ENCODE results near the gene KLHDC1. TPM values are rescaled to one million over a fixed set of nuclear protein-coding genes. Genes with fewer than 3 reads are reported as not detected.
"Not testable (repeated sequence)": the region's sequence is repeated elsewhere in the genome, so short reads cannot be mapped to it uniquely, and the experiment has no call there.

KLHDC1 gene
- total RNA-seq, 2 experiments from 2014 or later, result 0.69 to 1.2 TPM

- POLR2A ChIA-PET, result interaction anchor here (0.5 to 3.0 kb wide), 5 partner anchors 13 to 149 kb away, joined by 3 to 39 read pairs (median 9); partner anchors contain the start of genes DNAAF2, MGAT2, NEMF and RPL36AL
- CTCF ChIA-PET, result interaction anchor here (2.5 to 3.3 kb wide), 2 partner anchors 82 to 135 kb away, joined by 9 to 15 read pairs; partner anchors contain the start of genes DNAAF2 and NEMF
Measured at GRCh38 chr14:49769581-49770211, 76.8 kb downstream of the KLHDC1 start.

GRCh38 chr14:49770212-49770817 lies 77.4 kb downstream of the KLHDC1 start:
- ChIA-PET POLR2A (interaction anchor here (0.8 kb wide), 1 partner anchor 149 kb away, joined by 3 read pairs; no protein-coding TSS in a partner anchor), CTCF (no interaction called here)

GRCh38 chr14:49771691-49772090 lies 78.8 kb downstream of the KLHDC1 start:
- POLR2A ChIA-PET, result interaction anchor here (0.6 kb wide), 1 partner anchor 10 kb away, joined by 3 read pairs; no protein-coding TSS in a partner anchor

GRCh38 chr14:49774106-49774505 lies 81.2 kb downstream of the KLHDC1 start:
- POLR2A ChIA-PET, result interaction anchor here (0.6 kb wide), 1 partner anchor 28 kb away, joined by 5 read pairs; no protein-coding TSS in a partner anchor

More at GRCh38 chr14:49771691-49772090, 78.8 kb downstream of the KLHDC1 start:
- CTCF ChIA-PET, result not testable (repeated sequence)

GRCh38 chr14:49778421-49778820 lies 85.5 kb downstream of the KLHDC1 start:
- CTCF ChIA-PET, result no interaction called here
- POLR2A ChIA-PET, result no interaction called here

More at GRCh38 chr14:49774106-49774505, 81.2 kb downstream of the KLHDC1 start:
- CTCF ChIA-PET, result no interaction called here

- ChIA-PET POLR2A (interaction anchor here (0.6 to 1.2 kb wide), 3 partner anchors 9 to 13 kb away, joined by 3 to 7 read pairs (median 3); partner anchors contain the start of gene KLHDC2), CTCF (interaction anchor here (1.1 kb wide), 1 partner anchor 34 kb away, joined by 3 read pairs; no protein-coding TSS in a partner anchor)
Measured at GRCh38 chr14:49781040-49781439, 88.1 kb downstream of the KLHDC1 start.

- POLR2A ChIA-PET, result no interaction called here
- CTCF ChIA-PET, result no interaction called here
Measured at GRCh38 chr14:49783394-49784014, 90.6 kb downstream of the KLHDC1 start.

- POLR2A ChIA-PET, result no interaction called here
- CTCF ChIA-PET, result no interaction called here
Measured at GRCh38 chr14:49786315-49786714, 93.4 kb downstream of the KLHDC1 start.

GRCh38 chr14:49792618-49793017 lies 99.7 kb downstream of the KLHDC1 start:
- CTCF ChIA-PET, result no interaction called here

GRCh38 chr14:49796025-49796424 lies 103.1 kb downstream of the KLHDC1 start:
- POLR2A ChIA-PET, result no interaction called here
- CTCF ChIA-PET, result no interaction called here

More at GRCh38 chr14:49792618-49793017, 99.7 kb downstream of the KLHDC1 start:
- POLR2A ChIA-PET, result no interaction called here

Other genes with a start within 250 kb of the KLHDC1 start
- gene RPS29, start 106.7 kb upstream of the KLHDC1 start, total RNA-seq, result 1,000 to 10,000 TPM; 2,012 to 2,031 TPM
- gene LRR1, start 94.2 kb upstream of the KLHDC1 start, total RNA-seq, result 10 to 100 TPM; 48.8 to 54.1 TPM
- gene RPL36AL, start 72.5 kb upstream of the KLHDC1 start, total RNA-seq, result 100 to 1,000 TPM; 247 to 251 TPM
- gene MGAT2, start 72.3 kb upstream of the KLHDC1 start, total RNA-seq, result 10 to 100 TPM; 49.3 to 50.5 TPM
- gene DNAAF2, start 57.9 kb upstream of the KLHDC1 start, total RNA-seq, result 10 to 100 TPM; 17.1 to 17.8 TPM
- gene POLE2, start 4.9 kb upstream of the KLHDC1 start, total RNA-seq, result 10 to 100 TPM; 43.1 to 44.4 TPM
- gene KLHDC2, start 75.0 kb downstream of the KLHDC1 start, total RNA-seq, result 10 to 100 TPM; 21.2 to 23.3 TPM
- 10 to 100 TPM; 73.3 to 74.7 TPM for gene NEMF, start 159.7 kb downstream of the KLHDC1 start, total RNA-seq
- 100 to 1,000 TPM; 164 to 167 TPM for gene ARF6, start 200.0 kb downstream of the KLHDC1 start, total RNA-seq